Measurements from ENCODE around the gene CFI. TPM values are rescaled to one million over a fixed set of nuclear protein-coding genes. Genes with fewer than 3 reads are reported as not detected.

The CFI gene
- total RNA-seq, 1 experiment from 2014 or later, result not detected

- no peaks in the 10 kb centered on the region for H3K9me3 ChIP-seq
- Mint-ChIP-seq H3K36me3 (ENCODE audit: insufficient read depth, unreplicated experiment) (peaks cover 10% of the 10 kb centered on the region), H3K9me3 (ENCODE audit: unreplicated experiment) (no peaks in the 10 kb centered on the region), H3K27ac (ENCODE audit: unreplicated experiment) (no peak overlapping the region), H3K4me3 (ENCODE audit: unreplicated experiment) (no peak overlapping the region), H3K27me3 (ENCODE audit: insufficient read depth, unreplicated experiment) (peaks cover 9% of the 10 kb centered on the region), H3K4me1 (ENCODE audit: low read depth, unreplicated experiment) (peaks cover 8% of the 10 kb centered on the region)
- BruUV-seq (replicated peaks), result no TSS peak
- intact Hi-C loops (cut with micrococcal nuclease; ENCODE audit: unreplicated experiment), result no loop called here
- H3K36me3 ChIP-seq (ENCODE audit: control insufficient read depth, insufficient read depth, low read length), result no peaks in the 10 kb centered on the region
- H3K4me1 ChIP-seq, result no peaks in the 10 kb centered on the region; the same call in 1 of the 2 replicates
- H3K4me3 ChIP-seq (ENCODE audit: low read depth, low read length), result no peak overlapping the region
- CTCF ChIA-PET, result no interaction called here
- H3K27me3 ChIP-seq (replicated peaks; ENCODE audit: control insufficient read depth, insufficient read depth, low read length), result no peaks in the 10 kb centered on the region
- POLR2A ChIA-PET, result no interaction called here
- TF ChIP-seq CTCF (IDR thresholded peaks at IDR 0.05; ENCODE audit: insufficient read depth in 1 of 2, low read depth in 1 of 2, low read length in 1 of 2, severe bottlenecking in 1 of 2, unreplicated experiment in 1 of 2), result no peak
- DNase-seq, result no peak
These were observed 9.9 kb upstream of the CFI start for GRCh38 chr4:109811707-109812106.

DNA sequence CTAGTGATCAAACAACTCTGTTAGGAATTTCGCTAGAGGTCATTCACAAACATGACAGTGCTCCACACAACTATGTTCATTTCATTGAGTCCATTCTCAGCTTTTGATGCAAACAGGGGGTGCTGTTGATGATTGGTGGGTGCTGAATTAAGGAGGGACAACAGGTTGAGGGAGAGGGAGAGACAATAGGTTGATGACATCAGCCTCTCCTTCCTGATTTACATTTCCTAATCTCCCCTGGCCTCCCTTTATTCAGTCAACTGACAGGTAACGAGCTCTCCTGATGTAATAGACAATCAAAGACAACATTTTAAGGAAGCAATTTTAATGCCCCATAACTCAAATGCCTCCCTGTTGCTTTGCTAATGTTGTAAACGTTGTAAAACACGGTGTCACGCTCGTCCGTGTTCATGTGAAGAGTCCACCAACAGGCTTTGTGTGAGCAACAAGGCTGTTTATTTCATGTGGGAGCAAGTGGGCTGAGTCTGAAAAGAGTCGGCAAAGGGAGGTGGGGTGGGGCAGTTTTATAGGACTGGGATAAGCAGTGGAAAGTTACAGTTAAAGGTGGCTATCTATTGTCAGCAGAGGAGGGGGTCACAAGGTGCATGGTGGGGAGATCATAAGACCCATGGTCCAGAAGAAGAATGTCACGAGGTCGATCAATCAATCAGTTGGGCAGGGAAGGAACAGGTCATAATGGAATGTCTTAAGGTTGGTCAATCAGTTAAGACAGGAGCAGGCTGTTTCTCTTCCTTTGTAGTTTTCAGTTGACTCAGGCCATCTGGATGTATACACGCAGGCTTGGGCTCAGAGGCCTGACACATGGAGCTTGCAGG is 9.0 kb upstream of the CFI start:
- Histone ChIP-seq H3K9me3 (no peaks in the 10 kb centered on the region), H3K36me3 (ENCODE audit: control insufficient read depth, insufficient read depth, low read length) (no peaks in the 10 kb centered on the region), H3K4me1 (no peaks in the 10 kb centered on the region), H3K27me3 (replicated peaks; ENCODE audit: control insufficient read depth, insufficient read depth, low read length) (no peaks in the 10 kb centered on the region), H3K4me3 (ENCODE audit: low read depth, low read length) (no peak overlapping the region)
- Mint-ChIP-seq H3K4me1 (ENCODE audit: low read depth, unreplicated experiment) (peaks cover 6% of the 10 kb centered on the region), H3K27me3 (ENCODE audit: insufficient read depth, unreplicated experiment) (peaks cover 9% of the 10 kb centered on the region), H3K27ac (ENCODE audit: unreplicated experiment) (no peak overlapping the region), H3K9me3 (ENCODE audit: unreplicated experiment) (no peaks in the 10 kb centered on the region), H3K36me3 (ENCODE audit: insufficient read depth, unreplicated experiment) (peaks cover 6% of the 10 kb centered on the region), H3K4me3 (ENCODE audit: unreplicated experiment) (no peak overlapping the region)
- no peak for TF ChIP-seq CTCF (IDR thresholded peaks at IDR 0.05; ENCODE audit: insufficient read depth in 1 of 2, low read depth in 1 of 2, low read length in 1 of 2, severe bottlenecking in 1 of 2, unreplicated experiment in 1 of 2)
- BruUV-seq (replicated peaks), result no TSS peak
- CTCF ChIA-PET, result no interaction called here
- DNase-seq, result no peak
- intact Hi-C loops (cut with micrococcal nuclease; ENCODE audit: unreplicated experiment), result no loop called here
- POLR2A ChIA-PET, result no interaction called here

DNA sequence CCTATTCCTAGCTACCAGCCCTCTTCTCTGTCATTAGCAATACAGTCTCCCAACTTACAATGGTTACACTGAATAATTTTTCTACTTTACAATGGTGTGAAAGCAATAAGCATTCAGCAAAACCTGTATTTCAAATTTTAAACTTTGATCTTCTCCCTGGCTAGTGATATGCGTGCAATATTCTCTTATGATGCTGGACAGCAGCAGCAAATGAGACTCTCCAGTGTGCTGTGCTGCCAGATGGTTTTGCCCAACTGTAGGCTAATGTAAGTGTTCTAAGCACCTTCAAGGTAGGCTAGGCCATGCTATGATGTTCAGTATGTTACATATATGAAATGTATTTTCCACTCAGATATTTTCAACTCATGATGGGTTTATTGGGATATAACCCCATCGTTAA is 7.9 kb upstream of the CFI start:
- Histone ChIP-seq H3K9me3 (no peaks in the 10 kb centered on the region), H3K4me1 (no peaks in the 10 kb centered on the region), H3K27me3 (replicated peaks; ENCODE audit: control insufficient read depth, insufficient read depth, low read length) (no peaks in the 10 kb centered on the region), H3K4me3 (ENCODE audit: low read depth, low read length) (no peak overlapping the region), H3K36me3 (ENCODE audit: control insufficient read depth, insufficient read depth, low read length) (no peaks in the 10 kb centered on the region)
- H3K4me3 Mint-ChIP-seq (ENCODE audit: unreplicated experiment), result no peak overlapping the region
- DNase-seq, result no peak
- TF ChIP-seq CTCF (IDR thresholded peaks at IDR 0.05; ENCODE audit: insufficient read depth in 1 of 2, low read depth in 1 of 2, low read length in 1 of 2, severe bottlenecking in 1 of 2, unreplicated experiment in 1 of 2), result no peak
- ChIA-PET CTCF (no interaction called here), POLR2A (no interaction called here)
- H3K36me3 Mint-ChIP-seq (ENCODE audit: insufficient read depth, unreplicated experiment), result no peaks in the 10 kb centered on the region
- H3K27ac Mint-ChIP-seq (ENCODE audit: unreplicated experiment), result no peak overlapping the region
- no peaks in the 10 kb centered on the region for H3K9me3 Mint-ChIP-seq (ENCODE audit: unreplicated experiment)
- BruUV-seq (replicated peaks), result no TSS peak
- peaks cover 6% of the 10 kb centered on the region for H3K4me1 Mint-ChIP-seq (ENCODE audit: low read depth, unreplicated experiment)
- intact Hi-C loops (cut with micrococcal nuclease; ENCODE audit: unreplicated experiment), result loop anchor here (10.0 kb wide), 1 partner anchor 245 kb away; the partner anchor contains the start of gene MCUB
- peaks cover 9% of the 10 kb centered on the region for H3K27me3 Mint-ChIP-seq (ENCODE audit: insufficient read depth, unreplicated experiment)
